ENCODE results near the gene MYOD1. TPM values are rescaled to one million over a fixed set of nuclear protein-coding genes. Genes with fewer than 3 reads are reported as not detected.
A peak's percentile ranks its signal among the peaks of the same experiment; 100 is the strongest.

MYOD1 gene
- total and polyA plus RNA-seq, 2 of the 13 experiments (the other 11 are each of a cell fraction or from before 2014, with no cell fraction given): not detected

DNA sequence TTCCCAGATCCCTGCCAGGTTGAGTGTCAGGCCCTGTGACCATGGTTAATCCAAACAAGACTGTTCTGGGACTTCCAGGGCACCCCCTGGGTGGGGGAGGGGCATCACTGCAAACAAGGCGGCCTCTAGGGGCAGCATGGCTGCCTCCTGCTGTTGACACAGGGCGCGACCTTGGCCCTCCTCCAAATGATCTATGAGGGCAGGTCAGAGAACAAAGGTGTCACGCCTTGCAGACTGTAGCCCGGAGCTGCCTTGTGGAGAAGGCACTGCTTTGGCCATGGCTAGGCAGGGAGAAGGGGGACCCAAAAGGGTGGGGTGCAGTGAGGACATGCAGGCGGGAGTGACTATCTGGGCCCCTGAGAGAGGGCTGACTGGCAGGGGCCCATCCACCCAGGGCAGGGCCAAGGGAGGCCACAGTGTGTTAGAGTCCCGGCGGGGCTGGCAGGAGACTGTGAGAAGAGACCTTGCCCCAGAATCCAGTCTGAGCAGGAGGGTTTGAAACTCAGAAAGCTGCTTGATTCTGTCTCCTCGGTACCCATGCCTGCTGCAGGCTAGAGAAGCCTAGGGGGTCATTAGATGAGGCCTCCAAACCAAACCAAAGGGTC, 50.8 kb downstream of the MYOD1 start (continued):
- peak; percentile 65 for TF ChIP-seq ZEB1 (IDR thresholded peaks at IDR 0.05; ENCODE audit: insufficient replicate concordance, low read depth)
- TF ChIP-seq SYNCRIP (IDR thresholded peaks at IDR 0.05; ENCODE audit: insufficient read depth, low read depth, low read length): no peak
- TF ChIP-seq RAD51 (IDR thresholded peaks at IDR 0.05; ENCODE audit: borderline replicate concordance): no peak
- peak; percentile 76 for TF ChIP-seq FOXA1 (IDR thresholded peaks at IDR 0.05)
- TF ChIP-seq FOXA1 (CRISPR knock-in tag; IDR thresholded peaks at IDR 0.05): peak; percentile 100
- peak; percentile 85 for TF ChIP-seq ZNF430 (CRISPR knock-in tag; IDR thresholded peaks at IDR 0.05)
- TF ChIP-seq RXRB (CRISPR knock-in tag; IDR thresholded peaks at IDR 0.05; ENCODE audit: borderline replicate concordance): peak; percentile 94
- no peak; the same call in 1 of the 2 replicates for TF ChIP-seq ZNF816 (CRISPR knock-in tag; IDR thresholded peaks at IDR 0.05; ENCODE audit: borderline replicate concordance)
- TF ChIP-seq ZBTB38 (CRISPR knock-in tag; IDR thresholded peaks at IDR 0.05): peak; percentile 66; the same call in 1 of the 2 replicates
- peak; percentile 74; the same call in 1 of the 2 replicates for TF ChIP-seq ZNF543 (CRISPR knock-in tag; IDR thresholded peaks at IDR 0.05)
- no peak for TF ChIP-seq ZNF850 (CRISPR knock-in tag; conservative IDR thresholded peaks at IDR 0.05)
- peak; percentile 91 for TF ChIP-seq ZNF34 (CRISPR knock-in tag; IDR thresholded peaks at IDR 0.05; ENCODE audit: borderline replicate concordance)
- TF ChIP-seq KLF16 (CRISPR knock-in tag; IDR thresholded peaks at IDR 0.05): peak in 1 of 2 experiments; percentile 93; a peak in 2 of 4 replicates
- TF ChIP-seq ARHGAP35 (CRISPR knock-in tag; IDR thresholded peaks at IDR 0.05; ENCODE audit: borderline replicate concordance): 0 out of 2 replicates have a peak, but pooled peaks have one; percentile 50
- TF ChIP-seq, protein P1, sequence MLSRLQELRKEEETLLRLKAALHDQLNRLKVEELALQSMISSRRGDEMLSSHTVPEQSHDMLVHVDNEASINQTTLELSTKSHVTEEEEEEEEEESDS (CRISPR knock-in tag; IDR thresholded peaks at IDR 0.05; ENCODE audit: borderline replicate concordance): no peak
- peak; percentile 96 for TF ChIP-seq XRCC5 (optimal IDR thresholded peaks at IDR 0.05; ENCODE audit: low read length)
- TF ChIP-seq, protein P2, sequence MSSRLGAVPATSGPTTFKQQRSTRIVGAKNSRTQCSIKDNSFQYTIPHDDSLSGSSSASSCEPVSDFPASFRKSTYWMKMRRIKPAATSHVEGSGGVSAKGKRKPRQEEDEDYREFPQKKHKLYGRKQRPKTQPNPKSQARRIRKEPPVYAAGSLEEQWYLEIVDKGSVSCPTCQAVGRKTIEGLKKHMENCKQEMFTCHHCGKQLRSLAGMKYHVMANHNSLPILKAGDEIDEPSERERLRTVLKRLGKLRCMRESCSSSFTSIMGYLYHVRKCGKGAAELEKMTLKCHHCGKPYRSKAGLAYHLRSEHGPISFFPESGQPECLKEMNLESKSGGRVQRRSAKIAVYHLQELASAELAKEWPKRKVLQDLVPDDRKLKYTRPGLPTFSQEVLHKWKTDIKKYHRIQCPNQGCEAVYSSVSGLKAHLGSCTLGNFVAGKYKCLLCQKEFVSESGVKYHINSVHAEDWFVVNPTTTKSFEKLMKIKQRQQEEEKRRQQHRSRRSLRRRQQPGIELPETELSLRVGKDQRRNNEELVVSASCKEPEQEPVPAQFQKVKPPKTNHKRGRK (CRISPR knock-in tag; IDR thresholded peaks at IDR 0.05): no peak
- TF ChIP-seq ARID2 (CRISPR knock-in tag; IDR thresholded peaks at IDR 0.05; ENCODE audit: borderline replicate concordance): no peak
- no peak for TF ChIP-seq ZNF839 (CRISPR knock-in tag; IDR thresholded peaks at IDR 0.05; ENCODE audit: borderline replicate concordance)
- TF ChIP-seq HHEX (CRISPR knock-in tag; IDR thresholded peaks at IDR 0.05): peak; percentile 93
- TF ChIP-seq, protein P3, sequence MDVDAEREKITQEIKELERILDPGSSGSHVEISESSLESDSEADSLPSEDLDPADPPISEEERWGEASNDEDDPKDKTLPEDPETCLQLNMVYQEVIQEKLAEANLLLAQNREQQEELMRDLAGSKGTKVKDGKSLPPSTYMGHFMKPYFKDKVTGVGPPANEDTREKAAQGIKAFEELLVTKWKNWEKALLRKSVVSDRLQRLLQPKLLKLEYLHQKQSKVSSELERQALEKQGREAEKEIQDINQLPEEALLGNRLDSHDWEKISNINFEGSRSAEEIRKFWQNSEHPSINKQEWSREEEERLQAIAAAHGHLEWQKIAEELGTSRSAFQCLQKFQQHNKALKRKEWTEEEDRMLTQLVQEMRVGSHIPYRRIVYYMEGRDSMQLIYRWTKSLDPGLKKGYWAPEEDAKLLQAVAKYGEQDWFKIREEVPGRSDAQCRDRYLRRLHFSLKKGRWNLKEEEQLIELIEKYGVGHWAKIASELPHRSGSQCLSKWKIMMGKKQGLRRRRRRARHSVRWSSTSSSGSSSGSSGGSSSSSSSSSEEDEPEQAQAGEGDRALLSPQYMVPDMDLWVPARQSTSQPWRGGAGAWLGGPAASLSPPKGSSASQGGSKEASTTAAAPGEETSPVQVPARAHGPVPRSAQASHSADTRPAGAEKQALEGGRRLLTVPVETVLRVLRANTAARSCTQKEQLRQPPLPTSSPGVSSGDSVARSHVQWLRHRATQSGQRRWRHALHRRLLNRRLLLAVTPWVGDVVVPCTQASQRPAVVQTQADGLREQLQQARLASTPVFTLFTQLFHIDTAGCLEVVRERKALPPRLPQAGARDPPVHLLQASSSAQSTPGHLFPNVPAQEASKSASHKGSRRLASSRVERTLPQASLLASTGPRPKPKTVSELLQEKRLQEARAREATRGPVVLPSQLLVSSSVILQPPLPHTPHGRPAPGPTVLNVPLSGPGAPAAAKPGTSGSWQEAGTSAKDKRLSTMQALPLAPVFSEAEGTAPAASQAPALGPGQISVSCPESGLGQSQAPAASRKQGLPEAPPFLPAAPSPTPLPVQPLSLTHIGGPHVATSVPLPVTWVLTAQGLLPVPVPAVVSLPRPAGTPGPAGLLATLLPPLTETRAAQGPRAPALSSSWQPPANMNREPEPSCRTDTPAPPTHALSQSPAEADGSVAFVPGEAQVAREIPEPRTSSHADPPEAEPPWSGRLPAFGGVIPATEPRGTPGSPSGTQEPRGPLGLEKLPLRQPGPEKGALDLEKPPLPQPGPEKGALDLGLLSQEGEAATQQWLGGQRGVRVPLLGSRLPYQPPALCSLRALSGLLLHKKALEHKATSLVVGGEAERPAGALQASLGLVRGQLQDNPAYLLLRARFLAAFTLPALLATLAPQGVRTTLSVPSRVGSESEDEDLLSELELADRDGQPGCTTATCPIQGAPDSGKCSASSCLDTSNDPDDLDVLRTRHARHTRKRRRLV (CRISPR knock-in tag; IDR thresholded peaks at IDR 0.05): peak; percentile 79; the same call in 1 of the 2 replicates
